Suprapubic skin (tissue), 4 donors: ENCODE results near the gene SOX5. TPM values are rescaled to one million over a fixed set of nuclear protein-coding genes. Genes with fewer than 3 reads are reported as not detected.

Source experiments
- DNase-seq, 2 donors: peaks; one replicate each; pipeline ENCODE4 v3.0.0-alpha.2; 2019; ENCODE audit warnings: low spot score in 2 of 2
- H3K27ac ChIP-seq: fragments of 200-600 bp; sonication (generic); one replicate; pipeline ENCODE4 v1.5.1; 2019
- H3K27me3 ChIP-seq: fragments of 200-600 bp; sonication (generic); one replicate; pipeline ENCODE4 v1.5.1; 2019
- H3K36me3 ChIP-seq: fragments of 200-600 bp; sonication (generic); one replicate; pipeline ENCODE4 v1.5.1; 2019
- H3K4me1 ChIP-seq: fragments of 200-600 bp; sonication (generic); one replicate; pipeline ENCODE4 v1.5.1; 2019
- H3K4me3 ChIP-seq: fragments of 200-600 bp; sonication (generic); one replicate; pipeline ENCODE4 v1.5.1; 2019; ENCODE audit warnings: mild to moderate bottlenecking
- H3K9me3 ChIP-seq: fragments of 200-600 bp; sonication (generic); one replicate; pipeline ENCODE4 v1.5.1; 2019
- EP300 ChIP-seq: sonication (generic); formaldehyde crosslinking; IDR thresholded peaks from one replicate; pipeline ENCODE4 v1.6.1; 2017; ENCODE audit warnings: antibody characterized with exemption
- POLR2A ChIP-seq, 2 donors: fragments of 450-650 bp; IDR thresholded peaks; one replicate each; pipeline ENCODE4 v1.6.1; 2017; ENCODE audit warnings: antibody characterized with exemption in 2 of 2, mild to moderate bottlenecking in 2 of 2, moderate library complexity in 2 of 2
- POLR2AphosphoS5 ChIP-seq, 3 donors: sonication (generic); formaldehyde crosslinking; IDR thresholded peaks; one replicate each; pipeline ENCODE4 v1.6.1; 2017; ENCODE audit warnings: antibody characterized with exemption in 3 of 3
- WGBS: methylation state at CpG from one replicate; pipeline ENCODE4 v1.1.5; 2018; 5-methylcytosine and 5-hydroxymethylcytosine counted together
- total RNA-seq, 4 donors: library from RNA; depleted of rRNA; stranded (reverse); fragments of >200 nt; gene quantifications; one replicate each; pipeline ENCODE4 v1.1.0, GENCODE V29; 2016
- TF ChIP-seq, protein P1 (sequence below), 2 donors: fragments of 200-600 bp in 1 of 2; fragments of 450-650 bp in 1 of 2; sonication (generic) in 1 of 2; IDR thresholded peaks; one replicate each; pipeline ENCODE4 v1.5.1; 2016 to 2019; ENCODE audit warnings: antibody characterized with exemption in 2 of 2, mild to moderate bottlenecking in 1 of 2, moderate library complexity in 1 of 2

Gene SOX5
- total RNA-seq, 4 donors from 2014 or later: 19.0 to 110 (median 23.2) TPM

DNA sequence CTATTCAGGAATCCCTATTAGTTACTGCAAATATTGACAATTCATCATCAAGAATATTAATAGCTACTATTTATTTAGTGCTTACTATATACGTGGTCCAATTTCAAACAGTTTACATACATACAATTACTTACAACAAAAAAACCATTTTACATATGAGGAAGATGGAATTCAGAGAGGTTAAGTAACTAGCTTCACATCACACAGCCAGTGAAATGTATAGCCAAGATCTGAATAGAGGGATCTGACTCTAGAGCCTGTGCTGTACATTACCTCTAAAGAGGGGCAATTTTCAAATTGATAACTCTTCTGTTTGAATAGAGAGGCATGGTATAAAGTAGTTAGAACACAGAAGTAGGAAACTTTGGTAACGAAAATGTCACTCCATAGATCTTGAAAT is 18.3 kb downstream of the SOX5 start:
- 90% methylated on average over 2 of the region's 2 CpGs for WGBS

DNA sequence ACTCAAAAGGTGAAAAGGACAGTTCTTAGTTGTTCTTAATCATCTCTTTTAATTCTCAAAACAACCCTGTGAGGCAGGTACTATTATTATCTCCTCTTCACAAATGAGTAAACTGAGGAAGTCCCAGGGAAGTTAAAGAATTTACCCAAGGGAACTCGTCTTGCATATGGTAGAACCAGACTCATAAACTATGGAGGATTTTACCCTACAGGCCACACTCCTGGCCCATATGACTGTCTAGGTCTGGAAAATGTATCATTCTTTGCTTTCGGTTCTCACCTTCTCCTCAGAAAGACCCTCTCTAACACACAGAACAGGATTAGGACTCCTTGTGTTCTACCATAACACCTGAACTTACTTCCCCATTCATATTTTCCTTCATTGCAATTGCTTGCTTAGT is 18.9 kb downstream of the SOX5 start:
- H3K9me3 ChIP-seq: no peaks in the 10 kb centered on the region
- H3K27me3 ChIP-seq: no peaks in the 10 kb centered on the region
- H3K4me3 ChIP-seq: no peak overlapping the region
- H3K27ac ChIP-seq: no peak overlapping the region
- WGBS: 94% methylated on average over 2 of the region's 2 CpGs
- no peaks in the 10 kb centered on the region for H3K4me1 ChIP-seq
- DNase-seq: no peak
- TF ChIP-seq POLR2AphosphoS5 (IDR thresholded peaks at IDR 0.05) (no peak), EP300 (no peak), POLR2A (IDR thresholded peaks at IDR 0.05) (no peak)
- TF ChIP-seq, protein P1, sequence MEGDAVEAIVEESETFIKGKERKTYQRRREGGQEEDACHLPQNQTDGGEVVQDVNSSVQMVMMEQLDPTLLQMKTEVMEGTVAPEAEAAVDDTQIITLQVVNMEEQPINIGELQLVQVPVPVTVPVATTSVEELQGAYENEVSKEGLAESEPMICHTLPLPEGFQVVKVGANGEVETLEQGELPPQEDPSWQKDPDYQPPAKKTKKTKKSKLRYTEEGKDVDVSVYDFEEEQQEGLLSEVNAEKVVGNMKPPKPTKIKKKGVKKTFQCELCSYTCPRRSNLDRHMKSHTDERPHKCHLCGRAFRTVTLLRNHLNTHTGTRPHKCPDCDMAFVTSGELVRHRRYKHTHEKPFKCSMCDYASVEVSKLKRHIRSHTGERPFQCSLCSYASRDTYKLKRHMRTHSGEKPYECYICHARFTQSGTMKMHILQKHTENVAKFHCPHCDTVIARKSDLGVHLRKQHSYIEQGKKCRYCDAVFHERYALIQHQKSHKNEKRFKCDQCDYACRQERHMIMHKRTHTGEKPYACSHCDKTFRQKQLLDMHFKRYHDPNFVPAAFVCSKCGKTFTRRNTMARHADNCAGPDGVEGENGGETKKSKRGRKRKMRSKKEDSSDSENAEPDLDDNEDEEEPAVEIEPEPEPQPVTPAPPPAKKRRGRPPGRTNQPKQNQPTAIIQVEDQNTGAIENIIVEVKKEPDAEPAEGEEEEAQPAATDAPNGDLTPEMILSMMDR (IDR thresholded peaks at IDR 0.05): no peak
- no peaks in the 10 kb centered on the region for H3K36me3 ChIP-seq

More for the DNA sequence above, 18.3 kb downstream of the SOX5 start:
- Histone ChIP-seq H3K36me3 (no peaks in the 10 kb centered on the region), H3K9me3 (no peaks in the 10 kb centered on the region), H3K27me3 (no peaks in the 10 kb centered on the region), H3K4me3 (no peak overlapping the region), H3K27ac (no peak overlapping the region), H3K4me1 (no peaks in the 10 kb centered on the region)
- TF ChIP-seq POLR2AphosphoS5 (IDR thresholded peaks at IDR 0.05) (no peak), EP300 (no peak), POLR2A (IDR thresholded peaks at IDR 0.05) (no peak)
- TF ChIP-seq, protein P1 (IDR thresholded peaks at IDR 0.05): no peak
- DNase-seq: no peak

DNA sequence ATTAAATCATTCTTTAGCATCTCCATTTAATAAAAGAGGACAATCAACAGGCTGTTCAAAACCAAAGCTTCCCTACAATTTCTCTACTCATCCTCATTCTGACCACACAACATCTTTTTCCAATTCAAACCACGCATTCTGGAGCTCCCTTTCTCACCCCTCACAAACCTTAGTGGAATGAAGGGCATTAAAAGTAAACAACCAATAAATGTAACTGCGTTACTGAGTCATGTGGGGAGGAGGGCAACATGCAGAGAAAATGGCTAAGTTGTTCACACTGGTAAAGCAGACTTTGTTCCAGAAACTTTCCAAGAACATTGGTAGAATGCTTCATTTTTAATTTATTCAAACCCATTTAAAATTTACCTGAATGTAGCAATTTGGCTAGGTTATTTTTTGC is 19.6 kb downstream of the SOX5 start:
- Histone ChIP-seq H3K36me3 (no peaks in the 10 kb centered on the region), H3K4me3 (no peak overlapping the region), H3K4me1 (no peaks in the 10 kb centered on the region), H3K27ac (no peak overlapping the region), H3K9me3 (no peaks in the 10 kb centered on the region), H3K27me3 (no peaks in the 10 kb centered on the region)
- TF ChIP-seq EP300 (no peak), POLR2AphosphoS5 (IDR thresholded peaks at IDR 0.05) (no peak), POLR2A (IDR thresholded peaks at IDR 0.05) (no peak)
- TF ChIP-seq, protein P1 (IDR thresholded peaks at IDR 0.05): no peak
- WGBS: 56% methylated on average over 2 of the region's 2 CpGs
- DNase-seq: no peak

- 82% methylated on average over 3 of the region's 3 CpGs for WGBS
- TF ChIP-seq EP300 (no peak), POLR2AphosphoS5 (IDR thresholded peaks at IDR 0.05) (no peak), POLR2A (IDR thresholded peaks at IDR 0.05) (no peak)
- TF ChIP-seq, protein P1 (IDR thresholded peaks at IDR 0.05): no peak
Observed at GRCh38 chr12:23927907-23928306, 21.6 kb downstream of the SOX5 start.

GRCh38 chr12:23921099-23921856 is 28.2 kb downstream of the SOX5 start:
- H3K9me3 ChIP-seq: no peaks in the 10 kb centered on the region

More at GRCh38 chr12:23927907-23928306, 21.6 kb downstream of the SOX5 start:
- Histone ChIP-seq H3K27me3 (no peaks in the 10 kb centered on the region), H3K4me1 (no peaks in the 10 kb centered on the region), H3K27ac (no peak overlapping the region), H3K36me3 (no peaks in the 10 kb centered on the region), H3K9me3 (no peaks in the 10 kb centered on the region), H3K4me3 (no peak overlapping the region)
- DNase-seq: no peak

More at GRCh38 chr12:23921099-23921856, 28.2 kb downstream of the SOX5 start:
- no peaks in the 10 kb centered on the region for H3K4me1 ChIP-seq
- H3K27ac ChIP-seq: no peak overlapping the region
- WGBS: 56% methylated on average over 5 of the region's 5 CpGs
- no peak overlapping the region for H3K4me3 ChIP-seq
- H3K27me3 ChIP-seq: no peaks in the 10 kb centered on the region
- TF ChIP-seq, protein P1 (IDR thresholded peaks at IDR 0.05): no peak
- TF ChIP-seq POLR2A (IDR thresholded peaks at IDR 0.05): no peak
- no peak for TF ChIP-seq EP300
- TF ChIP-seq POLR2AphosphoS5 (IDR thresholded peaks at IDR 0.05): no peak
- DNase-seq: no peak
- H3K36me3 ChIP-seq: no peaks in the 10 kb centered on the region
